Chondrocyte (in vitro differentiated cells): Measurements from ENCODE around the gene LINC01488. TPM values are rescaled to one million over a fixed set of nuclear protein-coding genes. Genes with fewer than 3 reads are reported as not detected.

Experiments used
- DNase-seq: peaks from one replicate; pipeline ENCODE4 v3.0.0; 2021; ENCODE audit warnings: mixed read lengths, low spot score
- H3K27ac Mint-ChIP-seq: one replicate; pipeline ENCODE4 v1.8.0; 2021; ENCODE audit warnings: mild to moderate bottlenecking, moderate library complexity, mixed read lengths; ENCODE audit not compliant: unreplicated experiment
- H3K27me3 Mint-ChIP-seq: 2 replicates; pipeline ENCODE4 v1.8.0; 2021; ENCODE audit warnings: low read depth, mixed read lengths
- H3K36me3 Mint-ChIP-seq: 2 replicates; pipeline ENCODE4 v1.8.0; 2021; ENCODE audit warnings: low read depth, mixed read lengths
- H3K4me1 Mint-ChIP-seq: 2 replicates; pipeline ENCODE4 v1.8.0; 2021; ENCODE audit warnings: low read depth, mild to moderate bottlenecking, mixed read lengths
- H3K4me3 Mint-ChIP-seq: one replicate; pipeline ENCODE4 v1.8.0; 2021; ENCODE audit warnings: mild to moderate bottlenecking, moderate library complexity, mixed read lengths; ENCODE audit not compliant: unreplicated experiment
- H3K9me3 Mint-ChIP-seq: 2 replicates; pipeline ENCODE4 v1.8.0; 2021; ENCODE audit warnings: low read depth, mixed read lengths
- CTCF ChIP-seq: fragments of 200-600 bp; sonication (generic); IDR thresholded peaks from 2 replicates; pipeline ENCODE4 v1.5.0; 2021; ENCODE audit warnings: antibody characterized with exemption, mild to moderate bottlenecking, moderate library complexity
- total RNA-seq: library from RNA; stranded (reverse); gene quantifications from 3 replicates; pipeline ENCODE4 v1.2.1, GENCODE V29; 2021

The LINC01488 gene
- total RNA-seq, 1 donor from 2014 or later, result not detected

DNA sequence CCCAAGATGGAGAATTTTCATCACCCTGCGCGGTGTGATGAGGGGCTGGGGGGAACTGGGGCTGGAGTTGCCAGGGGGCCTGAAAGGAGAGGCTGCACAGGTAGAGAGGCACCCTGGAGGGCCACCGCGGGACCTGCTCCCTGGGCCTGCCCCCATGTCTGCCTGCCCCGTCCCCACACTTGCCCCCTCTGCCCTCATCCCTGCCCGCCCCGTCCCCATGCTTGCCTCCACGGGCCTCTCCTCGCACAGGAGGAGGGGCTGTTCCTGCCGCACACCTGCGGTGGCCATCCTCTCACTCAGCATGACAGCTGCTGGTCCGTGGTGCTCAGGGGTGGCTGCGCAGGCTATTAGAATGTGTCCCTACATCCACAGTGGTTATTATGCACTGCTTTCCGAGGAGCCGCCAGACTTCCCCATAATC lies 43.5 kb downstream of the LINC01488 start:
- TF ChIP-seq CTCF, result no peak
- Mint-ChIP-seq H3K27ac (peak overlapping the region; percentile 32), H3K9me3 (no peaks in the 10 kb centered on the region), H3K27me3 (peaks cover 2% of the 10 kb centered on the region), H3K4me1 (peaks cover 9% of the 10 kb centered on the region), H3K4me3 (no peak overlapping the region), H3K36me3 (no peaks in the 10 kb centered on the region)
- peak; percentile 75 for DNase-seq

- H3K4me3 Mint-ChIP-seq, result no peak overlapping the region
- no peaks in the 10 kb centered on the region for H3K9me3 Mint-ChIP-seq
- H3K4me1 Mint-ChIP-seq, result peaks cover 9% of the 10 kb centered on the region
- no peaks in the 10 kb centered on the region for H3K36me3 Mint-ChIP-seq
- TF ChIP-seq CTCF, result no peak
- peak; percentile 57 for DNase-seq
- peaks cover 6% of the 10 kb centered on the region for H3K27me3 Mint-ChIP-seq
- H3K27ac Mint-ChIP-seq, result no peak overlapping the region
These were observed 44.3 kb downstream of the LINC01488 start for GRCh38 chr11:69525516-69526452.

- peaks cover 9% of the 10 kb centered on the region for H3K4me1 Mint-ChIP-seq
- no peak overlapping the region for H3K27ac Mint-ChIP-seq
- no peak for TF ChIP-seq CTCF
- peaks cover 11% of the 10 kb centered on the region for H3K27me3 Mint-ChIP-seq
- no peaks in the 10 kb centered on the region for H3K36me3 Mint-ChIP-seq
- no peak for DNase-seq
- no peak overlapping the region for H3K4me3 Mint-ChIP-seq
- no peaks in the 10 kb centered on the region for H3K9me3 Mint-ChIP-seq
These were observed 45.0 kb downstream of the LINC01488 start for GRCh38 chr11:69526453-69526810.

- Mint-ChIP-seq H3K27ac (no peak overlapping the region), H3K4me3 (no peak overlapping the region), H3K9me3 (no peaks in the 10 kb centered on the region), H3K36me3 (no peaks in the 10 kb centered on the region), H3K27me3 (peaks cover 9% of the 10 kb centered on the region), H3K4me1 (peaks cover 9% of the 10 kb centered on the region)
- DNase-seq, result peak; percentile 72
- no peak for TF ChIP-seq CTCF
These were observed 47.5 kb downstream of the LINC01488 start for GRCh38 chr11:69529001-69529400.

DNA sequence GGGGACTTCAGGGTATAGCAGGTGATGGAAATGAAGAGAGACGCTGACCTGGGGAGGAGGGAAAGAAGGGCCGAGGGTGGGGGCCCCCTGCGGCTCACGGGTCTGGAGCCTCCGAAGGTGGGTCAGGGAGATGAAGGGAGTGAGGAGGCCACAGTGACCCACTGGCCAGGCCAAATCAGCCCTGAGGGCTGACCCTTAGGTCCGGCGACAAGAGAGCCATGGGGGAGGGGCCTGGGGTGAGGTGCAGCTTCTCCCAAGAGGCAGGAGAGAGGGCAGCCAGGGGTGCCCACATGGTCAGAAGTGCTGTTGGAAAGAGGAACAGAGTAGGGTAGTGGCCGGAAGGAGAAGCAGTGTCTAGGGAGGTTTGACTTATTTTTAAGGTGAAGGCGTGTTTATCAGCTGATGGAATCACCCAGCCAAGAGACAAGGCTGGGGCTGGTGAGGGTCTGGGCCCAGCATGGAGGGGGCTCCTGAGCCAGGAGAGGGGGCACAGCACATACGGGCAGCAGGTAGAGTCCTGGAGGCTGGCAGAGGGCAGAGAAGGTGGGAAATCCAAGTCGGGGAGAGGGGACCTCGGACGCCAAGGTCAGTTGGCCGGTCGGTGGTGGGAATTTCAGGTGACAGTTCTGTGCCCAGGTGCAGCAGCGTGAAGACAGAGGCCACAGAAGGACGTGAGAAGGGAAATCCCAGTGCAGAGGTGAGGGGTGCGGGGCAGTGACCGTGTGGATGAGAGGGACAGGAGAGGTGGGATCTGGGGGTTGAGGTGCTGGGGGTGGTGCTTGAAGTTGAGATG lies 49.0 kb downstream of the LINC01488 start:
- Mint-ChIP-seq H3K4me1 (no peaks in the 10 kb centered on the region), H3K4me3 (no peak overlapping the region), H3K36me3 (no peaks in the 10 kb centered on the region), H3K9me3 (no peaks in the 10 kb centered on the region), H3K27ac (no peak overlapping the region), H3K27me3 (peaks cover 9% of the 10 kb centered on the region)
- TF ChIP-seq CTCF, result no peak
- DNase-seq, result peak; percentile 61
